Measurements from ENCODE around the gene EFEMP2. TPM values are rescaled to one million over a fixed set of nuclear protein-coding genes. Genes with fewer than 3 reads are reported as not detected.

The EFEMP2 gene
- total RNA-seq, 1 experiment from 2014 or later, result 26.2 TPM

GRCh38 chr11:65852508-65853245 is 19.9 kb downstream of the EFEMP2 start:
- no peak overlapping the region for H3K9ac ChIP-seq (ENCODE audit: extremely low read depth, insufficient read length, low read length)
- peaks cover 14% of the 10 kb centered on the region; the same call in 1 of the 2 replicates for H3K79me2 ChIP-seq (ENCODE audit: insufficient read depth, low read length)
- H3K4ac ChIP-seq (ENCODE audit: low read depth, low read length), result no peak overlapping the region
- no peak overlapping the region for H2BK5ac ChIP-seq (ENCODE audit: insufficient read length, low read length)
- peaks cover 3 to 7% of the 10 kb centered on the region in 2 experiments; a peak in 2 of 5 replicates for H3K9me3 Mint-ChIP-seq
- peaks cover 7% of the 10 kb centered on the region for H3K23me2 ChIP-seq (ENCODE audit: insufficient read length, low read depth, low read length, poor library complexity, severe bottlenecking)
- no peak overlapping the region for H3T11ph ChIP-seq (ENCODE audit: low read length)
- no peak overlapping the region; a peak in 1 of 5 replicates for H3K4me3 Mint-ChIP-seq
- H3K18ac ChIP-seq (ENCODE audit: insufficient read length, low read depth, low read length), result no peak overlapping the region
- TF ChIP-seq CTCF (conservative IDR thresholded peaks at IDR 0.05), result no peak
- no peaks in the 10 kb centered on the region for H3K27me3 ChIP-seq (ENCODE audit: insufficient read depth, low read length)
- no peak overlapping the region for H2BK15ac ChIP-seq (ENCODE audit: low read depth, low read length)
- no peak overlapping the region for H2AFZ ChIP-seq (ENCODE audit: low read length)
- peaks cover 14% of the 10 kb centered on the region for H3K27me3 Mint-ChIP-seq (ENCODE audit: low read depth)
- no CpG with 5 or more reads among the region's 33 CpGs for WGBS (ENCODE audit: extremely low coverage, insufficient read length, low lambda C conversion rate)
- DNase-seq, result peak; percentile 31
- no peak overlapping the region for H3K4me2 ChIP-seq (ENCODE audit: insufficient read depth, insufficient read length, low read length)
- no peak overlapping the region for H2BK12ac ChIP-seq (ENCODE audit: insufficient read length, low read depth, low read length)
- no peaks in the 10 kb centered on the region for H3K4me1 ChIP-seq (ENCODE audit: insufficient read depth, low read length)
- peaks cover 47 to 58% (median 50%) of the 10 kb centered on the region in 3 experiments for H3K36me3 Mint-ChIP-seq (ENCODE audit: insufficient read depth in 1 of 3, low read depth in 3 of 3)
- no peak overlapping the region for H4K5ac ChIP-seq (ENCODE audit: insufficient read length, low read depth, low read length)
- H2AK5ac ChIP-seq (ENCODE audit: insufficient read length, low read length), result no peak overlapping the region
- no peak overlapping the region for H3K14ac ChIP-seq (ENCODE audit: insufficient read depth, low read length)
- H3K23ac ChIP-seq (ENCODE audit: insufficient read length, low read depth, low read length), result no peak overlapping the region
- H4K91ac ChIP-seq (ENCODE audit: insufficient read length, low read depth, low read length), result no peak overlapping the region
- peaks cover 3% of the 10 kb centered on the region for H3K79me1 ChIP-seq (ENCODE audit: insufficient read depth, low read depth, low read length, poor library complexity, severe bottlenecking)
- no peaks in the 10 kb centered on the region for H4K20me1 ChIP-seq (ENCODE audit: control insufficient read depth, insufficient read depth, insufficient read length)
- H2BK20ac ChIP-seq (ENCODE audit: low read depth, low read length, poor library complexity, severe bottlenecking), result no peak overlapping the region
- peaks cover 21 to 25% of the 10 kb centered on the region in 2 experiments for H3K4me1 Mint-ChIP-seq
- H4K8ac ChIP-seq (replicated peaks; ENCODE audit: insufficient read length, low read depth, low read length), result no peak overlapping the region
- H3K9me3 ChIP-seq (ENCODE audit: control insufficient read depth, low read depth, low read length), result no peaks in the 10 kb centered on the region
- H3K27ac ChIP-seq (ENCODE audit: insufficient read length, low read depth, low read length), result no peak overlapping the region
- no peak overlapping the region for H3K27ac Mint-ChIP-seq
- no peak overlapping the region for H3K56ac ChIP-seq (ENCODE audit: insufficient read length, low read depth, low read length)
- no peak overlapping the region for H2BK120ac ChIP-seq (ENCODE audit: low read depth, low read length, poor library complexity, severe bottlenecking)

Measured in H9 (cell line).